GM19324 (cell line): ENCODE measurements around the gene CIT.
"Not testable (repeated sequence)": the region's sequence is repeated elsewhere in the genome, so short reads cannot be mapped to it uniquely, and the experiment has no call there.

ENCODE experiments used
- ATAC-seq: cut with Tn5 transposase; IDR thresholded peaks from one replicate; pipeline ENCODE4 v1.9.1; 2021; ENCODE audit warnings: mild to moderate bottlenecking, moderate library complexity; ENCODE audit not compliant: unreplicated experiment, low FRiP score

Gene CIT, protein sequence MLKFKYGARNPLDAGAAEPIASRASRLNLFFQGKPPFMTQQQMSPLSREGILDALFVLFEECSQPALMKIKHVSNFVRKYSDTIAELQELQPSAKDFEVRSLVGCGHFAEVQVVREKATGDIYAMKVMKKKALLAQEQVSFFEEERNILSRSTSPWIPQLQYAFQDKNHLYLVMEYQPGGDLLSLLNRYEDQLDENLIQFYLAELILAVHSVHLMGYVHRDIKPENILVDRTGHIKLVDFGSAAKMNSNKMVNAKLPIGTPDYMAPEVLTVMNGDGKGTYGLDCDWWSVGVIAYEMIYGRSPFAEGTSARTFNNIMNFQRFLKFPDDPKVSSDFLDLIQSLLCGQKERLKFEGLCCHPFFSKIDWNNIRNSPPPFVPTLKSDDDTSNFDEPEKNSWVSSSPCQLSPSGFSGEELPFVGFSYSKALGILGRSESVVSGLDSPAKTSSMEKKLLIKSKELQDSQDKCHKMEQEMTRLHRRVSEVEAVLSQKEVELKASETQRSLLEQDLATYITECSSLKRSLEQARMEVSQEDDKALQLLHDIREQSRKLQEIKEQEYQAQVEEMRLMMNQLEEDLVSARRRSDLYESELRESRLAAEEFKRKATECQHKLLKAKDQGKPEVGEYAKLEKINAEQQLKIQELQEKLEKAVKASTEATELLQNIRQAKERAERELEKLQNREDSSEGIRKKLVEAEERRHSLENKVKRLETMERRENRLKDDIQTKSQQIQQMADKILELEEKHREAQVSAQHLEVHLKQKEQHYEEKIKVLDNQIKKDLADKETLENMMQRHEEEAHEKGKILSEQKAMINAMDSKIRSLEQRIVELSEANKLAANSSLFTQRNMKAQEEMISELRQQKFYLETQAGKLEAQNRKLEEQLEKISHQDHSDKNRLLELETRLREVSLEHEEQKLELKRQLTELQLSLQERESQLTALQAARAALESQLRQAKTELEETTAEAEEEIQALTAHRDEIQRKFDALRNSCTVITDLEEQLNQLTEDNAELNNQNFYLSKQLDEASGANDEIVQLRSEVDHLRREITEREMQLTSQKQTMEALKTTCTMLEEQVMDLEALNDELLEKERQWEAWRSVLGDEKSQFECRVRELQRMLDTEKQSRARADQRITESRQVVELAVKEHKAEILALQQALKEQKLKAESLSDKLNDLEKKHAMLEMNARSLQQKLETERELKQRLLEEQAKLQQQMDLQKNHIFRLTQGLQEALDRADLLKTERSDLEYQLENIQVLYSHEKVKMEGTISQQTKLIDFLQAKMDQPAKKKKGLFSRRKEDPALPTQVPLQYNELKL (N-terminal part only)

GRCh38 chr12:119876761-119877638 lies at the start of gene CIT:
Gene CIT (minus strand): TSS chr12:119877320. CDS start chr12:119876168, 1,152 bp downstream.
- peak; percentile 99 for ATAC-seq

GRCh38 chr12:119925269-119925668 lies 48.1 kb upstream of the CIT start:
- no peak for ATAC-seq

- no peak for ATAC-seq
Observed at GRCh38 chr12:119920064-119920463, 42.9 kb upstream of the CIT start.

- no peak for ATAC-seq
Observed at GRCh38 chr12:119915894-119916510, 38.9 kb upstream of the CIT start.

GRCh38 chr12:119914666-119915065 lies 37.5 kb upstream of the CIT start:
- no peak for ATAC-seq

DNA sequence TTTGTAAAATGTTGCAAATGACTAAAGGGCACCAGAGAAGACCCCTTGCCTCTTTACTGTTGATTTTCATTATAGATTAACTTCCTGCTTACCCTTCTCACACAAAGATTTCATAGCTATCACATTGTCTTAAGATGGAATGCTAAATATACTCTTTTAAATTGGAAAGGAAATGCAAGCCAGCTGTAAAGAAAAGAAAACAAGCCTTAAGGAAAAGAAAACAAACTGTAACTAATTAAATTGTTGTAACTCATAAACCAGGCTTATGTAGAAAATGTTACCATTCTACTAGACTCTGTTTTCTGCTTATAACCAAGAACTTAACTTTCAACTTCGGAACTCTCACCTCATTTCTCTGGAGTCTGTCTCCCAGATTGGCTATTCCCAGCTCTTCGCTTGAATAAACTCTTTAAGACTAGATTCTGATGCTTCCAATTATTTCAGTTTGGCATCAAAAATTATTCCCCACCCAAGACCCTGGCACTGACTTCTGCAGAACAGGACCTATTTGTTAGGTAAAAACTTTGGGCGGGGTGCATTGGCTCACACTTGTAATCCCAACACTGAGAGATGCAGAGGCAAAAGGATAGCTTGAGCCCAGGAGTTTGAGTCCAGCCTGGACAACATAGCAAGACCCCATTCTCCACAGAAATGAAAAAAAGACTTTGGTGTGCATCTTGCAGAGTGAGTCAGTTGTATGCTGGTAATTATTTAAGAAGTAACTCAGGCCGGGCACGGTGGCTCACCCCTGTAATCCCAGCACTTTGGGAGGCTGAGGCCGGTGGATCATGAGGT lies 36.6 kb upstream of the CIT start:
- no peak for ATAC-seq

DNA sequence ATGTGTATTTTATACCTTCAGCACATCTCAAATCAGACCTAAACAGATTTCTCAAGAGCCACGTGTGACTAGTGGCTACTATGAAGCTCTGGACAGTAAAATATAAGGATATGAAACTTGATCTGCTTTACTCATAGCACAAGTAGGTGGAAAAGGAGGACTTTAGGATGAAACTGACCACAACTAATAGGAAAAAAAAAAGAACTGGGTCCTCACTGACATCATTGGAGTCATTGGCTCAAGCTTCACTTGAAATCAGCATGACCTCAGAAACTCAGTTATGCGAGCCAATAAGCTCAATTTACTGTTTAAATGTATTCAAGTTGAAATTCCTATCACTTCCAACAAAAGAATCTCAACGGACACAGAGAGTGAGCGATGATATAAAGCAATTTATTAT lies 34.1 kb upstream of the CIT start:
- no peak for ATAC-seq

- no peak for ATAC-seq
Observed at GRCh38 chr12:119910586-119910985, 33.5 kb upstream of the CIT start.

DNA sequence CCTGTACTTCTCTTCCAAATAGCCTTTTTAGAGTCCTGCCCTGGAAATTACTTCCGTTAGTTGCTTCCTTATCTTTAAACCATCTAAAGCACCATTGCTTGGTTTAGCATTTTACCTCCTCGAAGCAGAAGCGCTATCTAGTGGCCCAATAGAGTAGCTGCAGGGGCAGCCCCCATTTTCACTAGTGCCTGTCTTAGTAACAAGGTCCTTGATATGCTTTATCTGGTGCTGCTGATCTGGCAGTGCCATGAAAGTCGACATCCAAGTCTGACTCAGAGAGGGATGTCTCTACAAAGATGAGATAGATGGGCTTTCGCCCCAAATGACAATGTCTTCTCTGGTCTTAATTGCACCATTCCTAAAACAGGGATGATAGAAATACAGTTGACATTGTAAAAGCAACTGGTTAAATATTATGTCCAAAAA lies 25.0 kb upstream of the CIT start:
- no peak for ATAC-seq

DNA sequence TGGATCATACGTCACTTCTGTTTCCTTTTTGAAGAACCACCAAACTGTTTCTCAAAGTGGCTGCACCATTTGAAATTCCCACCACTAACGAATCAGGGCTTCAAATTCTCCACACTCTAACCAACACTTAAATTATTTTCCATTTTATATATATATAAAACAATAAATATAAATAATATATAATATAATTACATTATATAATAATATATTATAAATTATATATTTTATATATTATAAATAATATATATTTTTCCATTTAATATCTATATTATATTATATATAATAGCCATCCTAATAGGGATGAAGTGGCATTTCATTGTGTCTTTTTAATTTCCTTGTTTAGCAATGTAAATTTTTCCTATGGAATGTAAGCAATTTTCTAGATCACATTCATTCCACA lies 24.6 kb upstream of the CIT start:
- ATAC-seq = no peak

DNA sequence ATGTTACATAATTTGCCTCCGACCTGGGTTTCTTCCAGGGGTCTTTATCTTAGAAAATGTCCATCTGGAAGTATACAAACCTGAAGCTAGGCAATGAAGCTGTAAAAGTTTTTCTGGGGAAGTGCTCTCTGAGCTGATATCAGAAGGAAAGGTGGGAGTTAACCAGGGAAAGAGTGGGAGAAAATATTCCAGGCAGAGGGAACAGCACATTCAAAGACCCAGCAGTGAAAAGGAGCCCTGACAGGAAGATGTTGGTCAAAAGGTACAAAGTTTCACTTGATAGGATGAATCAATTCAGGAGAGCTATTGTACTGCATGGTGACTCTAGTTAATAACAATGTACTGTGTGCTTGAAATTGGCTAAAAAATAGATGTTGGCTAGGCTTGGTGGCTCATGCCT lies 17.8 kb upstream of the CIT start:
- no peak for ATAC-seq

GRCh38 chr12:119892611-119893010 lies 15.5 kb upstream of the CIT start:
- not testable (repeated sequence) for ATAC-seq

DNA sequence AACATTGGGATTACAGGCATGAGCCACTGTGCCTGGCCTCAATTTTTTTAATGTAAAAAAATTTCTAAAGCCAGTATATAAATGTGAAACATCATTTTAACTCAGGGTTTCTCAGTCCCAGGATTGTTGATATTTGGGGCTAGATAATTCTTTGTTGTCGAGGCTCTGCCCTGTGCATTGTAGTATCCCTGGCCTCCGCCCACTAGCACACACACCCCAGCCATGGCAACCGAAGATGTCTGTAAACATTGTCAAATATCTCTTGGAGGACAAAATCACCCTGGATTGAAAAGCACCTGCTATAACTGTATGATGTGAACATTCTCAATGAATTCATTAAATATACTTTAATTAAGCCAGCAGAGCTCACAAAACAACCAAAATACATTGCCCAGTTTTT lies 8.4 kb upstream of the CIT start:
- ATAC-seq = no peak

- ATAC-seq = not testable (repeated sequence)
Observed at GRCh38 chr12:119883791-119884190, 6.7 kb upstream of the CIT start.

- no peak for ATAC-seq
Observed at GRCh38 chr12:119883237-119883636, 6.1 kb upstream of the CIT start.

GRCh38 chr12:119877639-119877948 lies 474 bp upstream of the CIT start:
- no peak for ATAC-seq

- ATAC-seq = no peak
Observed at GRCh38 chr12:119870457-119870856, 6.7 kb downstream of the CIT start.

DNA sequence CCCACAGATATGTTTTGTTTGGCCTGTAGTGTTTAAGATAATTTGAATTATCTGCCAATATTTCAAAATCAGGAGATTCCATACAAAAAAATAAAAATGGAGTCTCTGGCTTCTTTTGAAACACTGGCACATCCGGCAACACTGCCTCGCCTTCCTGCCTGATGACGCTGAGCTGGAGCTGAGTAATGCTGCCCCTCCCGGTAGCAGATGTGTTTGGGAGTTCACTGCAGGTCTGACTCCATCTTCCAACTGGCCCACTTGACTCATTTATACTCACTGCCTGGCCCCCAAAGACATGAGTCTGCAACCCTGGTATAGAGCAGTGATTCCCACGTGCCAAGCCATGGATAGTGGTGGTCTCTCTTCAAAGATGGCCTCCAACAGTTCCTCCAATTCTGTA lies 7.4 kb downstream of the CIT start:
- ATAC-seq = no peak

- ATAC-seq = no peak
Observed at GRCh38 chr12:119868992-119869391, 8.1 kb downstream of the CIT start.
